HEK293 (cell line): ENCODE data around the gene OR1F1.

ENCODE experiments used
- FEZF1 ChIP-seq: fragments of 450-650 bp; formaldehyde crosslinking; IDR thresholded peaks from 2 replicates; pipeline ENCODE4 v1.5.1; 2016; ENCODE audit warnings: missing biosample characterization, missing genetic modification characterization
- GFI1B ChIP-seq: fragments of 450-650 bp; formaldehyde crosslinking; IDR thresholded peaks from 2 replicates; pipeline ENCODE4 v1.5.1; 2016; ENCODE audit warnings: missing biosample characterization, missing genetic modification characterization
- IKZF3 ChIP-seq: fragments of 450-650 bp; IDR thresholded peaks from 2 replicates; pipeline ENCODE4 v1.5.0; 2018; ENCODE audit warnings: missing biosample characterization, mild to moderate bottlenecking, missing genetic modification characterization, moderate library complexity
- REST ChIP-seq: fragments of 450-650 bp; formaldehyde crosslinking; IDR thresholded peaks from 2 replicates; pipeline ENCODE4 v1.5.1; 2016; ENCODE audit warnings: missing biosample characterization, missing genetic modification characterization
- SCRT1 ChIP-seq: fragments of 450-650 bp; formaldehyde crosslinking; IDR thresholded peaks from 2 replicates; pipeline ENCODE4 v1.5.1; 2016; ENCODE audit warnings: missing biosample characterization, missing genetic modification characterization, borderline replicate concordance
- SETDB1 ChIP-seq: IDR thresholded peaks from one replicate; pipeline ENCODE4 v1.6.1; 2017; ENCODE audit warnings: mild to moderate bottlenecking, low read length, moderate library complexity, mixed read lengths; ENCODE audit not compliant: insufficient read length
- SP3 ChIP-seq: fragments of 450-650 bp; formaldehyde crosslinking; IDR thresholded peaks from 2 replicates; pipeline ENCODE4 v1.5.1; 2016; ENCODE audit warnings: missing biosample characterization, missing genetic modification characterization
- YY1 ChIP-seq: fragments of 450-650 bp; formaldehyde crosslinking; IDR thresholded peaks from 2 replicates; pipeline ENCODE4 v1.5.1; 2018; ENCODE audit warnings: missing biosample characterization, missing genetic modification characterization
- ZFHX2 ChIP-seq: fragments of 450-650 bp; formaldehyde crosslinking; conservative IDR thresholded peaks from 2 replicates; pipeline ENCODE4 v1.5.1; 2016; ENCODE audit warnings: missing biosample characterization, missing genetic modification characterization
- ZNF10 ChIP-seq: fragments of 450-650 bp; formaldehyde crosslinking; IDR thresholded peaks from 2 replicates; pipeline ENCODE4 v1.5.1; 2017; ENCODE audit warnings: missing biosample characterization, missing genetic modification characterization
- ZNF121 ChIP-seq: fragments of 450-650 bp; formaldehyde crosslinking; IDR thresholded peaks from 2 replicates; pipeline ENCODE4 v1.5.1; 2016; ENCODE audit warnings: missing biosample characterization, missing genetic modification characterization
- ZNF133 ChIP-seq: fragments of 450-650 bp; formaldehyde crosslinking; IDR thresholded peaks from 2 replicates; pipeline ENCODE4 v1.5.1; 2016; ENCODE audit warnings: missing biosample characterization, missing genetic modification characterization
- ZNF157 ChIP-seq: fragments of 450-650 bp; formaldehyde crosslinking; IDR thresholded peaks from 2 replicates; pipeline ENCODE4 v1.5.1; 2016; ENCODE audit warnings: missing biosample characterization, missing genetic modification characterization
- ZNF221 ChIP-seq: fragments of 450-650 bp; formaldehyde crosslinking; IDR thresholded peaks from 2 replicates; pipeline ENCODE4 v1.5.1; 2017; ENCODE audit warnings: missing biosample characterization, missing genetic modification characterization, borderline replicate concordance
- ZNF23 ChIP-seq: fragments of 450-650 bp; formaldehyde crosslinking; IDR thresholded peaks from 2 replicates; pipeline ENCODE4 v1.5.1; 2016; ENCODE audit warnings: missing biosample characterization, missing genetic modification characterization, borderline replicate concordance
- ZNF280C ChIP-seq: fragments of 450-650 bp; formaldehyde crosslinking; IDR thresholded peaks from 2 replicates; pipeline ENCODE4 v1.5.1; 2016; ENCODE audit warnings: missing biosample characterization, missing genetic modification characterization
- ZNF341 ChIP-seq: fragments of 450-650 bp; formaldehyde crosslinking; IDR thresholded peaks from 2 replicates; pipeline ENCODE4; 2016; ENCODE audit warnings: low read depth, missing biosample characterization, missing genetic modification characterization
- ZNF398 ChIP-seq: fragments of 450-650 bp; formaldehyde crosslinking; IDR thresholded peaks from 2 replicates; pipeline ENCODE4 v1.5.1; 2017; ENCODE audit warnings: missing biosample characterization, missing genetic modification characterization
- ZNF449 ChIP-seq: fragments of 450-650 bp; formaldehyde crosslinking; IDR thresholded peaks from 2 replicates; pipeline ENCODE4 v1.5.1; 2017; ENCODE audit warnings: missing biosample characterization, mild to moderate bottlenecking, missing genetic modification characterization, moderate library complexity
- ZNF513 ChIP-seq: fragments of 450-650 bp; IDR thresholded peaks from 2 replicates; pipeline ENCODE4 v1.5.1; 2018; ENCODE audit warnings: missing biosample characterization, missing genetic modification characterization
- ZNF544 ChIP-seq: fragments of 450-650 bp; formaldehyde crosslinking; IDR thresholded peaks from 2 replicates; pipeline ENCODE4 v1.5.0; 2017; ENCODE audit warnings: missing biosample characterization, missing genetic modification characterization
- ZNF548 ChIP-seq: fragments of 450-650 bp; formaldehyde crosslinking; IDR thresholded peaks from 2 replicates; pipeline ENCODE4 v1.5.1; 2016; ENCODE audit warnings: missing biosample characterization, missing genetic modification characterization
- ZNF555 ChIP-seq: fragments of 450-650 bp; formaldehyde crosslinking; conservative IDR thresholded peaks from 2 replicates; pipeline ENCODE4 v1.5.1; 2017; ENCODE audit warnings: missing biosample characterization, mild to moderate bottlenecking, missing genetic modification characterization, inconsistent platforms
- ZNF558 ChIP-seq: fragments of 450-650 bp; formaldehyde crosslinking; IDR thresholded peaks from 2 replicates; pipeline ENCODE4 v1.5.1; 2016; ENCODE audit warnings: missing biosample characterization, missing genetic modification characterization
- ZNF580 ChIP-seq: fragments of 450-650 bp; formaldehyde crosslinking; IDR thresholded peaks from 2 replicates; pipeline ENCODE4 v1.5.1; 2016; ENCODE audit warnings: missing biosample characterization, missing genetic modification characterization
- ZNF654 ChIP-seq: fragments of 450-650 bp; formaldehyde crosslinking; IDR thresholded peaks from 2 replicates; pipeline ENCODE4 v1.5.1; 2016; ENCODE audit warnings: low read depth, missing biosample characterization, missing genetic modification characterization
- ZNF658 ChIP-seq: fragments of 450-650 bp; formaldehyde crosslinking; IDR thresholded peaks from 2 replicates; pipeline ENCODE4; 2016; ENCODE audit warnings: missing biosample characterization, missing genetic modification characterization
- ZNF768 ChIP-seq: fragments of 450-650 bp; formaldehyde crosslinking; IDR thresholded peaks from 2 replicates; pipeline ENCODE4 v1.5.1; 2018; ENCODE audit warnings: missing biosample characterization, mild to moderate bottlenecking, missing genetic modification characterization
- ZSCAN16 ChIP-seq: fragments of 450-650 bp; formaldehyde crosslinking; IDR thresholded peaks from 2 replicates; pipeline ENCODE4 v1.5.1; 2016; ENCODE audit warnings: missing biosample characterization, missing genetic modification characterization

Gene OR1F1

GRCh38 chr16:3152277-3152990 is 35.6 kb upstream of the OR1F1 start (continued):
- TF ChIP-seq ZNF398, result no peak
- TF ChIP-seq ZNF513, result peak; percentile 42; the same call in 1 of the 2 replicates
- no peak; the same call in 1 of the 2 replicates for TF ChIP-seq ZNF221 (tag by site-specific recombination)
- TF ChIP-seq FEZF1 (tag by site-specific recombination), result 0 out of 2 replicates have a peak, but pooled peaks have one; percentile 9
- peak; percentile 74 for TF ChIP-seq ZFHX2 (tag by site-specific recombination)
- TF ChIP-seq ZNF10 (tag by site-specific recombination), result peak; percentile 55; the same call in 1 of the 2 replicates
- TF ChIP-seq GFI1B (tag by site-specific recombination), result no peak
- TF ChIP-seq ZNF555 (tag by site-specific recombination), result no peak
- TF ChIP-seq ZNF157 (tag by site-specific recombination), result no peak
- peak; percentile 61; the same call in 1 of the 2 replicates for TF ChIP-seq ZNF558 (tag by site-specific recombination)
- TF ChIP-seq ZNF23 (tag by site-specific recombination), result no peak
- TF ChIP-seq ZNF768, result no peak
- TF ChIP-seq ZSCAN16 (tag by site-specific recombination), result peak; percentile 52; the same call in 1 of the 2 replicates
- peak; percentile 41; the same call in 1 of the 2 replicates for TF ChIP-seq ZNF121 (tag by site-specific recombination)
- TF ChIP-seq SETDB1, result no peak
- TF ChIP-seq SP3 (tag by site-specific recombination), result peak; percentile 65
- peak; percentile 72; the same call in 1 of the 2 replicates for TF ChIP-seq ZNF449 (tag by site-specific recombination)
- no peak for TF ChIP-seq ZNF658 (tag by site-specific recombination)
- no peak for TF ChIP-seq ZNF544 (tag by site-specific recombination)
- TF ChIP-seq REST (tag by site-specific recombination), result no peak; the same call in 1 of the 2 replicates
- TF ChIP-seq ZNF654 (tag by site-specific recombination), result peak; percentile 76
- peak; percentile 75 for TF ChIP-seq YY1
- TF ChIP-seq ZNF133 (tag by site-specific recombination), result no peak
- TF ChIP-seq SCRT1, result 0 out of 2 replicates have a peak, but pooled peaks have one; percentile 26
- TF ChIP-seq ZNF280C (tag by site-specific recombination), result no peak
- TF ChIP-seq IKZF3 (tag by site-specific recombination), result peak; percentile 92
- peak; percentile 80 for TF ChIP-seq ZNF341 (tag by site-specific recombination)
- TF ChIP-seq ZNF548 (tag by site-specific recombination), result no peak
- TF ChIP-seq ZNF580 (tag by site-specific recombination), result peak; percentile 89
